ENCODE results near the gene PRKG2.

The PRKG2 gene

GRCh38 chr4:81039351-81039972 is 175.6 kb downstream of the PRKG2 start:
- no peak for DNase-seq

GRCh38 chr4:81038636-81039350 is 176.2 kb downstream of the PRKG2 start:
- no peak for DNase-seq

Measured in anterior cingulate cortex (tissue), 58 donors.